Tibial artery (tissue), 4 donors: ENCODE measurements around the gene PIGU.
A peak's percentile ranks its signal among the peaks of the same experiment; 100 is the strongest.

Experiments
- DNase-seq, 2 donors: peaks; one replicate each; pipeline ENCODE4 v3.0.0-alpha.2; 2019
- H3K27ac ChIP-seq, 2 donors: fragments of 200-600 bp; sonication (generic) in 1 of 2; 1 replicate in 1 of 2; 2 replicates in 1 of 2; pipeline ENCODE4 v1.5.1; 2018 to 2019; ENCODE audit warnings: mild to moderate bottlenecking in 1 of 2
- H3K27me3 ChIP-seq, 2 donors: fragments of 200-600 bp; sonication (generic) in 1 of 2; one replicate each; pipeline versions ENCODE4 v1.5.1 to v1.6.0; 2016 to 2019
- H3K36me3 ChIP-seq, 3 donors: fragments of 200-600 bp; sonication (generic) in 2 of 3; one replicate each; pipeline ENCODE4 v1.5.1; 2016 to 2019; ENCODE audit warnings: mild to moderate bottlenecking in 2 of 3
- H3K4me1 ChIP-seq, 4 donors: fragments of 200-600 bp; sonication (generic) in 2 of 4; 1 replicate in 3 of 4; 2 replicates in 1 of 4; pipeline ENCODE4 v1.5.1; 2016 to 2019
- H3K4me3 ChIP-seq, 2 donors: fragments of 200-600 bp; sonication (generic) in 1 of 2; 1 replicate in 1 of 2; 2 replicates in 1 of 2; pipeline ENCODE4 v1.5.1; 2018 to 2019; ENCODE audit warnings: mild to moderate bottlenecking in 2 of 2
- H3K9me3 ChIP-seq, 3 donors: fragments of 200-600 bp; sonication (generic) in 1 of 3; one replicate each; pipeline ENCODE4 v1.5.1; 2016 to 2019
- CTCF ChIP-seq, 2 experiments: fragments of 200-600 bp in 1 of 2; fragments of 450-650 bp in 1 of 2; IDR thresholded peaks; one replicate each; pipeline ENCODE4 v1.5.1; 2017 to 2019; ENCODE audit warnings: antibody characterized with exemption in 2 of 2, mild to moderate bottlenecking in 1 of 2, moderate library complexity in 1 of 2
- intact Hi-C: fragments of 100-400 bp; cut with DNase I; formaldehyde crosslinking; loops from one replicate; pipeline ENCODE4 v1.15.0; 2023; ENCODE audit warnings: low total_unique reads

The PIGU gene

GRCh38 chr20:34708621-34709043, 31.7 kb upstream of the PIGU start:
- TF ChIP-seq CTCF (IDR thresholded peaks at IDR 0.05) = peak in 1 of 2 experiments; percentile 47
- H3K27me3 ChIP-seq = no peaks in the 10 kb centered on the region
- peak overlapping the region; percentile 81 to 95 for H3K27ac ChIP-seq
- peak overlapping the region; percentile 72 to 78 for H3K4me3 ChIP-seq
- peak; percentile 53 to 77 for DNase-seq
- no peaks in the 10 kb centered on the region for H3K9me3 ChIP-seq
- intact Hi-C loops = loop anchor here (5.0 kb wide), 2 partner anchors 131 to 151 kb away; partner anchors contain the start of gene MAP1LC3A
- peaks cover under 1 to 9% (median 4%) of the 10 kb centered on the region in 3 donors for H3K36me3 ChIP-seq
- H3K4me1 ChIP-seq = peaks cover 0 to 35% (median 21%) of the 10 kb centered on the region in 4 donors

GRCh38 chr20:34706912-34707784, 30.3 kb upstream of the PIGU start:
- no peak for TF ChIP-seq CTCF (IDR thresholded peaks at IDR 0.05)
- peaks cover 0 to 40% (median 23%) of the 10 kb centered on the region in 4 donors for H3K4me1 ChIP-seq
- H3K4me3 ChIP-seq = no peak overlapping the region
- no peaks in the 10 kb centered on the region for H3K36me3 ChIP-seq
- intact Hi-C loops = loop anchor here (5.0 kb wide), 2 partner anchors 130 to 150 kb away; partner anchors contain the start of gene MAP1LC3A
- H3K9me3 ChIP-seq = no peaks in the 10 kb centered on the region
- DNase-seq = no peak
- H3K27ac ChIP-seq = peak overlapping the region in 1 of 2 donors; percentile 96
- H3K27me3 ChIP-seq = no peaks in the 10 kb centered on the region

GRCh38 chr20:34706302-34706875, 29.5 kb upstream of the PIGU start:
- Histone ChIP-seq H3K36me3 (no peaks in the 10 kb centered on the region), H3K4me3 (no peak overlapping the region), H3K9me3 (no peaks in the 10 kb centered on the region), H3K27me3 (no peaks in the 10 kb centered on the region), H3K27ac (peak overlapping the region in 1 of 2 donors; percentile 96), H3K4me1 (peaks cover 0 to 40% (median 23%) of the 10 kb centered on the region in 4 donors)
- no peak for DNase-seq
- intact Hi-C loops = loop anchor here (5.0 kb wide), 2 partner anchors 129 to 149 kb away; partner anchors contain the start of gene MAP1LC3A
- TF ChIP-seq CTCF (IDR thresholded peaks at IDR 0.05) = no peak

DNA sequence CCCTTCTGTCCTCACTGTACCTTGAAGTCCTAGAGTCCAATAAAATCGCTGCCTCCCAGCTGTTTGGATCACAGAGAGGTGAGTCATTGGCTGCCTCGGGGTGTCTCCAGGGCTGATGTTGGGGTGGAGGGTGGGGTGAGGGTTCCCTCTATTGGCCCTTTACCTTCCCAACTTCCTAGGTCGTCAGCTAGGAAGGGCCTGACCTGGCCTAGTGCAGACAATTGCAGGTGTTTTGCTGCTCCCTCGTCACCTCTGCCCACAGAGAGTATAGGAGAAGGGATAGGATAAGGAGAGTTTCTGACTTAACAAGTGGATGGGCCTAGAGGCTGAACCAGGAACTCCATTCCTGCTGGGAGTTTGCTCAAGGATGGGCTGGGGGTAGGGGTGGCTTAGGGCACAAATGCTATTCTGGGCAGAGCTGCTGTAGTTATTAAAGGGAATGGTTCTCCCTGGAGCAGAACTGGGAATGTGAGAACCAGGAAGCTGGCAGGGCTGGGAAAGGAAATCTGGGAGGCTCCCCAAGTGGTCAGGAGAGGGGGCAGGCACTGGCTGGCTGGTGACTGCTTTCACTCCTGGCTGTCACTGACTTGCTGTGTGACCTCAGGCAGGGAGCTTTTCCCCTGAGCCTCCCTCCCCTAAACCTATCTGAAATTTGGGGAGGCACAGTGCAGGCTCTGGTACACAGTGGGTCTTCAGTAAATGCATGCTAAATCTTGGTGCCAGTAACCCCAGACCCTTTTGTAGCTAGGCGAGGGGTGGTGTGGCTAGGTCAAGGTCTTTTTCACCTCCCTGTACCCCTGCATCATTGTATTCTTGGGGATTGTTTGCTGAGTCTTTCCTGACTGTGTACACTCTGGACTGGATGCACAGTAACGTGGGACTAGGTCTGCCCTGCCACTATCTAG, 28.8 kb upstream of the PIGU start:
- peaks cover 0 to 37% (median 23%) of the 10 kb centered on the region in 4 donors for H3K4me1 ChIP-seq
- intact Hi-C loops = loop anchor here (5.0 kb wide), 2 partner anchors 128 to 148 kb away; partner anchors contain the start of gene MAP1LC3A
- peak in 1 of 2 donors; percentile 68 for DNase-seq
- H3K4me3 ChIP-seq = peak overlapping the region in 1 of 2 donors; percentile 84
- TF ChIP-seq CTCF (IDR thresholded peaks at IDR 0.05) = no peak
- H3K27me3 ChIP-seq = no peaks in the 10 kb centered on the region
- no peaks in the 10 kb centered on the region for H3K36me3 ChIP-seq
- H3K27ac ChIP-seq = peak overlapping the region; percentile 96 to 99
- H3K9me3 ChIP-seq = no peaks in the 10 kb centered on the region

- Histone ChIP-seq H3K4me1 (peaks cover 0 to 30% (median 19%) of the 10 kb centered on the region in 4 donors), H3K36me3 (no peaks in the 10 kb centered on the region), H3K27me3 (no peaks in the 10 kb centered on the region), H3K9me3 (no peaks in the 10 kb centered on the region), H3K4me3 (peak overlapping the region; percentile 84 to 88), H3K27ac (peak overlapping the region; percentile 96 to 99)
- TF ChIP-seq CTCF (IDR thresholded peaks at IDR 0.05) = no peak
- DNase-seq = no peak
- intact Hi-C loops = loop anchor here (5.0 kb wide), 2 partner anchors 128 to 148 kb away; partner anchors contain the start of gene MAP1LC3A
Observed at GRCh38 chr20:34705008-34705396, 28.1 kb upstream of the PIGU start.
